AG10803 (cell line): ENCODE measurements around the gene PSMA2.
A peak's percentile ranks its signal among the peaks of the same experiment; 100 is the strongest.

ENCODE experiments used
- DNase-seq: peaks from one replicate; pipeline ENCODE4 v3.0.0; 2010; ENCODE audit warnings: low read depth
- H3K4me3 ChIP-seq: 2 replicates; pipeline ENCODE4 v1.5.1; 2011; ENCODE audit warnings: mild to moderate bottlenecking, low read length, control low read depth
- CTCF ChIP-seq: conservative IDR thresholded peaks from 2 replicates; pipeline ENCODE4 v1.5.1; 2011; ENCODE audit warnings: mild to moderate bottlenecking, low read length, control low read depth, inconsistent platforms

Gene PSMA2

DNA sequence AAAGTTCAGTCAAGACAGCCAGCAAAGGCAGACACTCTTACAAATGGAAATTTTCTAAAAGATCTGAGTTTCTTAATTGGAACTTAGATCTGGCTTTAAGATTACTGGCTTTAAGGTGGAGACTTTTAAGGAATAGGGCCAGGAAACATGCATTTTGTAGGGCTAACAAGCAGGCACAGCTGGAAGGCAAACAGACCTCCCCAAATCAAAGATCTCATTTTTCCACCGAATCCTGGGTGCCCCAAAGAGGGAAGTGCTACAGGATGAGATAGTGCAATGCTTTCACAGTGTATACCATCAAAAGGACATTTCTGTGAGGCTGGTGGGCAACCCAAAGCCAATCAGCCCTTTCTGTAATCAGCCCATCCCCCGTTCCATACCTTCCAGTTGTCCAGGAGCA is 27.6 kb upstream of the PSMA2 start:
- H3K4me3 ChIP-seq: no peak overlapping the region
- TF ChIP-seq CTCF: no peak
- DNase-seq: no peak

GRCh38 chr7:42956062-42956461 is 24.1 kb upstream of the PSMA2 start:
- no peak overlapping the region for H3K4me3 ChIP-seq
- no peak for DNase-seq
- no peak for TF ChIP-seq CTCF

DNA sequence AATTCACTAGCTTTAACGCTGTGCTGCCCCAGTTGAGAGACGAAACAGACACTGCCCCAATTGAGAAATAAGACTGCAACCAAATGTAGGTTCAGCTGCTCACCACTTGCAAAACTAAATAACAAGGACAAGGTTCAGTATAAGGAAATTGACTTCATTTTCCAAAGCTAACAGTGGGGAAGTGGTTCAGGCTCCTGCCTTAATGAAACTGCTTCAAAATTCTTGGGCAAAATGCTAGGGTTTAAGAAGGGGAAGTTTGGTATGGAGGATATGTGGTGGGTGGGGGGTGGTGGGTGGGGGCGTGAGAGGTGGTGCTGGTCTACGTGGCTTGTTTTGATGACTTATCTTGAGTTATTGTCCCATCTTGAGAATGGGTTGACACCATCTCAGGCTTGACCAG is 22.0 kb upstream of the PSMA2 start:
- TF ChIP-seq CTCF: no peak
- H3K4me3 ChIP-seq: no peak overlapping the region
- no peak for DNase-seq

DNA sequence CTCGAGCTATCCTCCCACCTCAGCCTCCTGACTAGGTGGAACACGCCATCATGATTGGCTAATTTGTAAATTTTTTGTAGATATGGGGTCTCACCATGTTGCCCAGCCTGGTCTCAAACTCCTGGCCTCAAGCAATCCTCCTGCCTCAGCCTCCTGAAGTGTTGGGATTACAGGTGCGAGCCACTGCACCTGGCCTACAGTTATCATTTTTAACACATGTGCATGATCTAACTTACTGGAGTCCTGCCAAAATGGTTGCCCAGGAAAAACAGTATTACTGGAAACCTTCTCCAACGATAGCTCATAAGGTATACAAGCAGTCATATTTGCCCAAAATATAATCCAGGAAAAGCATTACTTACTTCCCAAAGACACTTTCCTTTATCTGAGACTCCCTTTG is 20.4 kb upstream of the PSMA2 start:
- no peak overlapping the region for H3K4me3 ChIP-seq

GRCh38 chr7:42950417-42950816 is 18.4 kb upstream of the PSMA2 start:
- no peak for DNase-seq
- H3K4me3 ChIP-seq: no peak overlapping the region
- no peak for TF ChIP-seq CTCF

More for the DNA sequence above, 20.4 kb upstream of the PSMA2 start:
- DNase-seq: no peak
- TF ChIP-seq CTCF: no peak

- DNase-seq: peak; percentile 64
- H3K4me3 ChIP-seq: no peak overlapping the region
- no peak for TF ChIP-seq CTCF
Measured at GRCh38 chr7:42947521-42947920, 15.5 kb upstream of the PSMA2 start.

GRCh38 chr7:42946627-42946950 is 14.6 kb upstream of the PSMA2 start:
- peak; percentile 11 for DNase-seq
- TF ChIP-seq CTCF: no peak
- H3K4me3 ChIP-seq: no peak overlapping the region
